ENCODE results near the gene CST9L. TPM values are rescaled to one million over a fixed set of nuclear protein-coding genes. Genes with fewer than 3 reads are reported as not detected.

The CST9L gene, protein sequence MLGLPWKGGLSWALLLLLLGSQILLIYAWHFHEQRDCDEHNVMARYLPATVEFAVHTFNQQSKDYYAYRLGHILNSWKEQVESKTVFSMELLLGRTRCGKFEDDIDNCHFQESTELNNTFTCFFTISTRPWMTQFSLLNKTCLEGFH
- not detected for total RNA-seq
- polyA plus RNA-seq = not detected

DNA sequence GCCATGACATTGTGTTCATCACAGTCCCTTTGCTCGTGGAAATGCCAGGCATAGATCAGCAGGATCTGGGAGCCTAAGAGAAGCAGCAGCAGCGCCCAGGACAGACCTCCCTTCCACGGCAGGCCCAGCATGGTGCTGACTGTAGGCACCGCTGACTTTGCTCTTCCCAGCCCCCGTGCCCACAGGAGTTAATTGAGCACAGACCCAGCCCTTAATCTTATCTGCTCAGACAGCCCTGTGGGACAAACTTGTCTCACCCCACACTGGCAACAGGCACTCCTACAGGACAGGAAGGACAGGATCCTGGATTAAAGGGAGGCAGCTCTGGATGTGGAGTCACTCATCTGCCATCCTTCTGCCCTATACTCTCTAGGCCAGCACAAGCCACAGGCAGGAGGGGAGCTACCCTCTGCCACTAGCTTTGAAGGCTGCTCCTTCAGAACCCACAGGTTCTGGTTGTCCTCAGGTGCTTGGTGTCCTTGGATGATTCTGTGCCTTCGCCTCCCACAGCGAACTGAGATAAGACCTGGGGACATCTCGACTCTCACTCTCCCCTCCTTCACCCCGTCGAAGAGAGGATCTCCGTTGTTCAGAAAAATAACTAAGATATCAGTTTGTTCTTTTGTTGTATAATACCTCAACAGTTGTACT lies at the start of gene CST9L:
Gene CST9L (minus strand): TSS at position 165 of the 651 bp plus-strand sequence. CDS start 34 bp downstream, at position 131.
- H3K27ac ChIP-seq = no peak within 1 kb of the TSS
- H3K4me1 ChIP-seq = no peaks in the 10 kb centered on the region
- intact Hi-C loops (cut with DNase I) = no loop called here
- no peak within 1 kb of the TSS for H3K4me3 ChIP-seq
- no peaks in the 10 kb centered on the region for H3K27me3 ChIP-seq
- H3K9me3 ChIP-seq = no peaks in the 10 kb centered on the region
- TF ChIP-seq, protein P1, sequence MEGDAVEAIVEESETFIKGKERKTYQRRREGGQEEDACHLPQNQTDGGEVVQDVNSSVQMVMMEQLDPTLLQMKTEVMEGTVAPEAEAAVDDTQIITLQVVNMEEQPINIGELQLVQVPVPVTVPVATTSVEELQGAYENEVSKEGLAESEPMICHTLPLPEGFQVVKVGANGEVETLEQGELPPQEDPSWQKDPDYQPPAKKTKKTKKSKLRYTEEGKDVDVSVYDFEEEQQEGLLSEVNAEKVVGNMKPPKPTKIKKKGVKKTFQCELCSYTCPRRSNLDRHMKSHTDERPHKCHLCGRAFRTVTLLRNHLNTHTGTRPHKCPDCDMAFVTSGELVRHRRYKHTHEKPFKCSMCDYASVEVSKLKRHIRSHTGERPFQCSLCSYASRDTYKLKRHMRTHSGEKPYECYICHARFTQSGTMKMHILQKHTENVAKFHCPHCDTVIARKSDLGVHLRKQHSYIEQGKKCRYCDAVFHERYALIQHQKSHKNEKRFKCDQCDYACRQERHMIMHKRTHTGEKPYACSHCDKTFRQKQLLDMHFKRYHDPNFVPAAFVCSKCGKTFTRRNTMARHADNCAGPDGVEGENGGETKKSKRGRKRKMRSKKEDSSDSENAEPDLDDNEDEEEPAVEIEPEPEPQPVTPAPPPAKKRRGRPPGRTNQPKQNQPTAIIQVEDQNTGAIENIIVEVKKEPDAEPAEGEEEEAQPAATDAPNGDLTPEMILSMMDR (IDR thresholded peaks at IDR 0.05) = no peak
- TF ChIP-seq POLR2A (IDR thresholded peaks at IDR 0.05) = no peak
- TF ChIP-seq POLR2AphosphoS5 (IDR thresholded peaks at IDR 0.05) = no peak
- TF ChIP-seq EP300 (IDR thresholded peaks at IDR 0.05) = no peak
- H3K36me3 ChIP-seq = no peaks in the 10 kb centered on the region
- 67 to 72% methylated on average over 11 of the region's 11 CpGs for WGBS, 2 donors
- DNase-seq = no peak

DNA sequence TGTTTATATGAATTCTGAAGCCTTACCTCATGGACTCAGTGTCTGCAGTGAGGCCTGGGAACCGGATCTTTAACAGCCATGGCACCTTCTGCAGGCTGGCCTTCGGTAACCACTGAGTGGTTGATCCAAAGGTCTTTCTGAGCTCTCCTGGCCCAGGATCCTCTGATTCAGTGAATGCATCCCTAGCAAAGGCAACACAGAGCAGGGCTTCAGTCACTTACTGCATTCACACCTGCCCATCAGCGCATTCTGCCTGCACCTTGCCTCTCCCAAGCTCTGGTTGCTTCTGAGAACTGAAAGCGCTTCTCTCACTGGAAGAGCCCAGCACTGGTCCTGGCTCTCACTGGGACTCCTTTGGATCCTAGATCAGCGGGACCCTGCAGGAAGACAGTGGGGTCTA lies 45.9 kb upstream of the CST9L start:
- TF ChIP-seq, protein P1 (IDR thresholded peaks at IDR 0.05) = no peak
- TF ChIP-seq POLR2AphosphoS5 (IDR thresholded peaks at IDR 0.05) (no peak), POLR2A (IDR thresholded peaks at IDR 0.05) (no peak), EP300 (IDR thresholded peaks at IDR 0.05) (no peak)
- intact Hi-C loops (cut with DNase I) = no loop called here
- H3K4me1 ChIP-seq = peaks cover 0 to 35% (median 24%) of the 10 kb centered on the region in 4 donors
- WGBS, 2 donors = 88 to 90% methylated on average over 5 of the region's 5 CpGs
- H3K4me3 ChIP-seq = no peak overlapping the region
- H3K27me3 ChIP-seq = no peaks in the 10 kb centered on the region
- no peak for DNase-seq
- H3K9me3 ChIP-seq = no peaks in the 10 kb centered on the region
- no peaks in the 10 kb centered on the region for H3K36me3 ChIP-seq
- H3K27ac ChIP-seq = peak overlapping the region; percentile 47 to 70 (median 64)

DNA sequence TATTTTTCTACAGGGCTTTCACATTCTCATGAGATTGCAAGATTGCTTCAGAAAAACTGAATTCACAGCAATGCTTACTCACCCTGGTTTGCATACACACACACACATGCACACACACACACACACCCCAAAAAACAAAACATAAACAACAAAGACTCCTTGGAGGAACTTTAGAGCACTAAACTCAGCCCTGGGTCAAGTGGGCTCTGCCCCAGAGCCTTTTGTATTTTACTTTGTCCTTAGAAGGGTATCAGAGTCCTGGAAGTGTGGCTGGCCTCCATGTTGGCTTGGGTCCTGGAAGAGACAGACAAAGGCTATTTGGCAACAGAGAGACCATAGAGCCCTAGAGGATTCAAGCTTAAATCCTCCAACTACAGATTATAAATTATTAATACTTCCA lies 45.4 kb upstream of the CST9L start:
- no peaks in the 10 kb centered on the region for H3K9me3 ChIP-seq
- TF ChIP-seq, protein P1 (IDR thresholded peaks at IDR 0.05) = no peak
- TF ChIP-seq POLR2AphosphoS5 (IDR thresholded peaks at IDR 0.05) = peak in 2 of 4 donors; percentile 35 to 38
- no peaks in the 10 kb centered on the region for H3K27me3 ChIP-seq
- peaks cover 0 to 35% (median 24%) of the 10 kb centered on the region in 4 donors for H3K4me1 ChIP-seq
- DNase-seq = no peak
- peak overlapping the region; percentile 47 to 70 (median 64) for H3K27ac ChIP-seq
- intact Hi-C loops (cut with DNase I) = no loop called here
- no peak overlapping the region for H3K4me3 ChIP-seq
- H3K36me3 ChIP-seq = no peaks in the 10 kb centered on the region

DNA sequence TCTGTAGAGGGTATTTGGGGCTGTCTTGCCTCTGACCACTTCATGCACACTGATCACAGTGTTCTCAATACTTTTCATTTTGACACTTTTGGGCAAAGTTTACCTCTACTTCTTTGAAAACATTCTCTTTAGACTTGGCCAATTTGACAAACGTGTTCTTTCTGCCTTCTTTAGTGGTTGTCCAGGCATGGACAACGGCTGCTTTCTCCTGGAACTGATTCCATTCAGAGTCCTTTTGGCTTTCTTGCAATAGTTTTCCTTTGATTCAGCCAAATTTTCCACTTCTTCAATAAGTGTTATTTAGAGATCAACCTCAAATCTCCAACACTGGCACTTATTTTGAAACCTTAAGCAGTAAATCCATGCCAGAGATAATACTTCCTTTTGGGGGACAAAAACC lies 44.1 kb upstream of the CST9L start:
- TF ChIP-seq POLR2A (IDR thresholded peaks at IDR 0.05) = no peak
- H3K4me3 ChIP-seq = no peak overlapping the region
- no peaks in the 10 kb centered on the region for H3K27me3 ChIP-seq
- WGBS, 2 donors = 73 to 78% methylated on average over 2 of the region's 2 CpGs
- H3K9me3 ChIP-seq = no peaks in the 10 kb centered on the region
- no peak for DNase-seq
- intact Hi-C loops (cut with DNase I) = no loop called here
- peaks cover 0 to 35% (median 24%) of the 10 kb centered on the region in 4 donors for H3K4me1 ChIP-seq
- peak overlapping the region; percentile 47 to 70 (median 64) for H3K27ac ChIP-seq
- H3K36me3 ChIP-seq = no peaks in the 10 kb centered on the region

DNA sequence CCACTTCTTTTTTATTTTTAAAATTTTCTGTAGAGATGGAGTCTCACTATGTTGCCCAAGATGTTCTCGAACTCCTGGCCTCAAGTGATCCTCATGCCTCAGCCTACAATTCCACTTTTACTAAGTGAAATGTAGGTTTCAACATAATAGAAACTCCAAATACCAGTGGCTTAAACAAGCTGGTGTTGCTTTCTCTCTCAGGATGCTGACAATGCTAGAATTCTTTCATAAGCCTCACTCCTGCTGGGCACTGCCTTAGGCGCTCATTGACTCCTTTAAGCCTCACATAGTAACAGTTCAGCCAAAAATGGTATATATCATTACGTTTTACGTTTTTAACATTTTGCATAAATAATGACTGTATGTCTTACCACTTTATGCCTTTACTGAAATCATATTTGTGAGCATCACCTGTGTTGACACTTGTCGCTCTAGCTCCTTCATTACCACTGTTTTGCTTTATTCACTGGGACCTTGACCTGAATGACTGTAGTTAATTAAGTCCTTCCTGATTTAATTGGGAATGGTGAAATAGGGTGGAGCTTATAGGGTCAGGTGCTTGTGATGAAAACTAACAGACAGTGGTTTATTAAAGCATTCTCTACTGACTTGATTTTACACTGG lies 41.3 kb upstream of the CST9L start:
- H3K4me1 ChIP-seq = peaks cover 0 to 42% (median 26%) of the 10 kb centered on the region in 4 donors
- TF ChIP-seq EP300 (IDR thresholded peaks at IDR 0.05) (no peak), POLR2A (IDR thresholded peaks at IDR 0.05) (no peak)
- TF ChIP-seq, protein P1 (IDR thresholded peaks at IDR 0.05) = no peak
- no peak overlapping the region for H3K27ac ChIP-seq
- H3K27me3 ChIP-seq = no peaks in the 10 kb centered on the region
- H3K4me3 ChIP-seq = no peak overlapping the region
- whole genome bisulfite sequencing, 2 donors = 92% methylated on average over 5 of the region's 5 CpGs
- no peaks in the 10 kb centered on the region for H3K36me3 ChIP-seq
- DNase-seq = no peak
- intact Hi-C loops (cut with DNase I) = no loop called here
- no peaks in the 10 kb centered on the region for H3K9me3 ChIP-seq

Measured in sigmoid colon (tissue), 7 donors.